HCT116 (cell line): ENCODE measurements around the gene RASSF5. TPM values are rescaled to one million over a fixed set of nuclear protein-coding genes. Genes with fewer than 3 reads are reported as not detected.

Experiments used
- ATAC-seq: fragments of 200-7000 bp; cut with Tn5 transposase; 2 replicates; pipeline ENCODE4 v1.9.1; 2020; ENCODE audit warnings: mild to moderate bottlenecking, moderate library complexity
- BruUV-seq: library from RNA; stranded (reverse); fragments of 400-500 nt; replicated peaks from 2 replicates; lab custom pipeline; 2021; lab: Mats Ljungman, UMichigan
- CTCF ChIA-PET: fragments of 300-600 bp; sonication (Branson Sonifier 250); formaldehyde crosslinking; loops from one replicate; lab custom pipeline; 2021; ENCODE audit warnings: antibody characterized with exemption; lab: Charles Lee
- POLR2A ChIA-PET: fragments of 300-600, 350-600 bp; sonication (Branson Sonifier 250); formaldehyde crosslinking; loops from one replicate; lab custom pipeline; 2021; ENCODE audit warnings: antibody characterized with exemption; lab: Charles Lee
- RAD21 ChIA-PET, 2 experiments: fragments of 300-600 bp; sonication (Branson Sonifier 250); formaldehyde crosslinking; loops; one replicate each; lab custom pipeline; 2023; ENCODE audit warnings: low total read pairs in 2 of 2; ENCODE audit not compliant: uncharacterized antibody in 2 of 2, unreplicated experiment in 2 of 2, low non-redundant PET in 1 of 2; lab: Charles Lee
- DNase-seq: peaks from one replicate; pipeline ENCODE4 v3.0.0-alpha.2; 2010; ENCODE audit warnings: low read depth, low spot score
- H2AFZ ChIP-seq: fragments of 200-600 bp; shearing (Covaris generic), sonication (generic); 2 replicates; pipeline ENCODE4 v1.6.1; 2017; ENCODE audit warnings: low read depth, mixed run types, mixed read lengths, antibody characterized with exemption, low read length; ENCODE audit not compliant: poor library complexity, severe bottlenecking
- H3K27ac ChIP-seq: 2 replicates; pipeline ENCODE4 v1.5.1; 2012; ENCODE audit warnings: low read depth, low read length
- H3K27me3 ChIP-seq: fragments of 200-600 bp; sonication (generic); 2 replicates; pipeline ENCODE4 v1.6.1; 2016; ENCODE audit warnings: mixed run types, low read length, mixed read lengths; ENCODE audit not compliant: insufficient read depth
- H3K36me3 ChIP-seq, 2 experiments: fragments of 200-500 bp in 1 of 2; fragments of 200-600 bp in 1 of 2; sonication (Bioruptor generic) in 1 of 2; sonication (generic) in 1 of 2; 2 replicates each; pipeline versions ENCODE4 v1.5.1 to v1.6.1; 2014 to 2016; ENCODE audit warnings: low read length in 2 of 2, inconsistent platforms in 1 of 2, mixed read lengths in 1 of 2, mixed run types in 1 of 2; ENCODE audit not compliant: insufficient read depth in 2 of 2, control insufficient read depth in 1 of 2
- H3K4me1 ChIP-seq, 2 experiments: fragments of 200-600 bp in 1 of 2; sonication (generic) in 1 of 2; 2 replicates each; pipeline versions ENCODE4 v1.5.1 to v1.6.1; 2012 to 2017; ENCODE audit warnings: low read length in 2 of 2, inconsistent platforms in 1 of 2, mild to moderate bottlenecking in 1 of 2, mixed read lengths in 1 of 2, mixed run types in 1 of 2, moderate library complexity in 1 of 2; ENCODE audit not compliant: insufficient read depth in 2 of 2, control insufficient read depth in 1 of 2
- H3K4me2 ChIP-seq: fragments of 200-600 bp; sonication (generic); 2 replicates; pipeline ENCODE4 v1.6.1; 2017; ENCODE audit warnings: mixed run types, low read length, mixed read lengths
- H3K4me3 ChIP-seq, 2 experiments: fragments of 200-600 bp in 1 of 2; sonication (generic) in 1 of 2; replicated peaks in 1 of 2; 2 replicates each; pipeline ENCODE4 v1.5.1; 2011 to 2016; ENCODE audit warnings: low read length in 2 of 2, control low read depth in 1 of 2, low read depth in 1 of 2, mild to moderate bottlenecking in 1 of 2, mixed read lengths in 1 of 2, mixed run types in 1 of 2
- H3K79me2 ChIP-seq: fragments of 200-600 bp; sonication (generic); 2 replicates; pipeline ENCODE4 v1.6.1; 2017; ENCODE audit warnings: mild to moderate bottlenecking, mixed run types, low read length, moderate library complexity, mixed read lengths; ENCODE audit not compliant: insufficient read depth
- H3K9ac ChIP-seq: fragments of 200-600 bp; sonication (generic); 2 replicates; pipeline ENCODE4 v1.6.1; 2016; ENCODE audit warnings: low read length, mixed read lengths
- H3K9me2 ChIP-seq: fragments of 200-600 bp; sonication (generic), shearing (Covaris generic); 2 replicates; pipeline ENCODE4 v1.6.1; 2017; ENCODE audit warnings: mixed run types, mild to moderate bottlenecking, moderate library complexity; ENCODE audit not compliant: insufficient read depth
- H3K9me3 ChIP-seq, 2 experiments: fragments of 200-500 bp in 1 of 2; fragments of 200-600 bp in 1 of 2; sonication (Bioruptor generic) in 1 of 2; sonication (generic) in 1 of 2; 2 replicates each; pipeline ENCODE4 v1.6.1; 2014 to 2017; ENCODE audit warnings: low read length in 2 of 2, mixed read lengths in 2 of 2, inconsistent platforms in 1 of 2, low read depth in 1 of 2, mild to moderate bottlenecking in 1 of 2, mixed run types in 1 of 2, moderate library complexity in 1 of 2; ENCODE audit not compliant: control insufficient read depth in 1 of 2, insufficient read depth in 1 of 2
- H4K20me1 ChIP-seq: fragments of 200-600 bp; sonication (generic), shearing (Covaris generic); 2 replicates; pipeline ENCODE4 v1.6.1; 2017; ENCODE audit warnings: mixed run types, mild to moderate bottlenecking, moderate library complexity; ENCODE audit not compliant: insufficient read depth
- EZH2phosphoT487 ChIP-seq: fragments of 200-600 bp; IDR thresholded peaks from 2 replicates; pipeline ENCODE4 v1.6.1; 2018; ENCODE audit warnings: antibody characterized with exemption, borderline replicate concordance
- FOSL1 ChIP-seq: IDR thresholded peaks from 2 replicates; pipeline ENCODE4 v1.6.1; 2012; ENCODE audit warnings: low read depth
- MAX ChIP-seq: IDR thresholded peaks from 2 replicates; pipeline ENCODE4 v1.6.1; 2012
- YY1 ChIP-seq: IDR thresholded peaks from 2 replicates; pipeline ENCODE4 v1.6.1; 2011; ENCODE audit warnings: low read length, low read depth, moderate library complexity, mild to moderate bottlenecking; ENCODE audit not compliant: insufficient replicate concordance; ENCODE audit errors: extremely low read depth
- ZNF274 ChIP-seq: fragments of 200-500 bp; sonication (Bioruptor generic); IDR thresholded peaks from 2 replicates; pipeline ENCODE4 v1.6.1; 2014; ENCODE audit warnings: mild to moderate bottlenecking, low read depth, low read length, inconsistent platforms
- intact Hi-C: fragments of 100-400 bp; cut with micrococcal nuclease; formaldehyde crosslinking; loops from 2 replicates; pipeline ENCODE4 v1.10.0; 2022
- total RNA-seq: library from RNA; stranded (reverse); gene quantifications from one replicate; pipeline ENCODE4 v1.2.1, GENCODE V29; 2021; ENCODE audit not compliant: unreplicated experiment

The RASSF5 gene
- total RNA-seq, 1 experiment from 2014 or later, result 5.4 TPM

- no TSS peak for BruUV-seq
- no peaks in the 10 kb centered on the region for H3K79me2 ChIP-seq
- no peak for TF ChIP-seq FOSL1
- TF ChIP-seq EZH2phosphoT487, result no peak
- no peak for TF ChIP-seq ZNF274
- TF ChIP-seq, all 23 proteins: peak for 0
- Histone ChIP-seq H3K36me3 (no peaks in the 10 kb centered on the region), H3K9me2 (no peaks in the 10 kb centered on the region), H3K27me3 (no peaks in the 10 kb centered on the region), H3K9me3 (no peaks in the 10 kb centered on the region), H2AFZ (no peak overlapping the region), H3K4me3 (no peak overlapping the region), H3K4me1 (peaks cover 3 to 8% of the 10 kb centered on the region in 2 experiments; a peak in 1 of 4 replicates), H3K9ac (no peak overlapping the region), H4K20me1 (no peaks in the 10 kb centered on the region), H3K27ac (no peak overlapping the region), H3K4me2 (no peak overlapping the region)
- ChIA-PET CTCF (interaction anchor here (2.1 to 5.5 kb wide), 3 partner anchors 91 to 420 kb away, joined by 10 to 96 read pairs (median 27); no protein-coding TSS in a partner anchor), RAD21 (no interaction called here), POLR2A (no interaction called here)
- DNase-seq (no peak), ATAC-seq (no peak)
- intact Hi-C loops, result loop anchor here (2.0 to 5.0 kb wide), 2 partner anchors 53 to 491 kb away; no protein-coding TSS in a partner anchor
Observed at GRCh38 chr1:206491616-206492015, 15.7 kb upstream of the RASSF5 start.

DNA sequence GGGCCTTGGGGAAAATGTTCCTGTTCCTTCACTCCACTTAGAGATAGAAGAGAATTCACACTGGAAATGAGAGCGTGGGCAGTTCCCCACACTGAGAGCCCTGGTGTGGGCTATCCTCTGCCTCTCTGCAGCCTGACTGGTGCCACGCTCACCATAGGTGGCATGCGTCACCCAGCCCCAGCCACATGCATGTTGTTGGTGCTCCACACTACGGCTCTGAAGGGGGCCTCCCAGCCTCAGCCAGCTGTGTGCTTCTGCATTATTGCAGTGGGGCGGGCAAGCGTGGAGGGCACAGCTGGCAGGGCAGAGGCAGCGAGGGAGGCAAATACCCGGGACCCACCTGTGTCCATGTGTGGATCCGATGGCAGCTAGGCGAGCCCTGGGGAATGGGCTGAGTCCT is 14.7 kb upstream of the RASSF5 start:
- TF ChIP-seq FOSL1 (no peak), YY1 (no peak), MAX (no peak)
- TF ChIP-seq, all 23 proteins: peak for 0
- BruUV-seq, result no TSS peak
- no peaks in the 10 kb centered on the region for H3K27me3 ChIP-seq
- ChIA-PET POLR2A (no interaction called here), CTCF (interaction anchor here (0.6 to 5.5 kb wide), 2 partner anchors 90 to 146 kb away, joined by 3 to 96 read pairs; no protein-coding TSS in a partner anchor), RAD21 (interaction anchor here in 1 of 2 experiments (0.6 to 1.1 kb wide), 2 partner anchors 11 to 489 kb away, joined by 3 read pairs; no protein-coding TSS in a partner anchor)
- H3K9ac ChIP-seq, result no peak overlapping the region
- no peaks in the 10 kb centered on the region for H3K9me2 ChIP-seq
- intact Hi-C loops, result loop anchor here (5.0 kb wide), 1 partner anchor 490 kb away; no protein-coding TSS in a partner anchor
- DNase-seq (no peak), ATAC-seq (no peak)
- no peaks in the 10 kb centered on the region for H3K79me2 ChIP-seq
- no peaks in the 10 kb centered on the region for H4K20me1 ChIP-seq
- H3K36me3 ChIP-seq, result no peaks in the 10 kb centered on the region
- H2AFZ ChIP-seq, result no peak overlapping the region
- H3K27ac ChIP-seq, result no peak overlapping the region
- H3K4me3 ChIP-seq, result no peak overlapping the region
- no peak overlapping the region for H3K4me2 ChIP-seq
- peaks cover 3 to 9% of the 10 kb centered on the region in 2 experiments; a peak in 1 of 4 replicates for H3K4me1 ChIP-seq
- no peaks in the 10 kb centered on the region for H3K9me3 ChIP-seq
